ENCODE data around the gene SLC35E1. TPM values are rescaled to one million over a fixed set of nuclear protein-coding genes. Genes with fewer than 3 reads are reported as not detected.

The SLC35E1 gene
- total and polyA plus RNA-seq, 5 experiments from 2014 or later: 13.6 to 34.2 (median 22.3) TPM

DNA sequence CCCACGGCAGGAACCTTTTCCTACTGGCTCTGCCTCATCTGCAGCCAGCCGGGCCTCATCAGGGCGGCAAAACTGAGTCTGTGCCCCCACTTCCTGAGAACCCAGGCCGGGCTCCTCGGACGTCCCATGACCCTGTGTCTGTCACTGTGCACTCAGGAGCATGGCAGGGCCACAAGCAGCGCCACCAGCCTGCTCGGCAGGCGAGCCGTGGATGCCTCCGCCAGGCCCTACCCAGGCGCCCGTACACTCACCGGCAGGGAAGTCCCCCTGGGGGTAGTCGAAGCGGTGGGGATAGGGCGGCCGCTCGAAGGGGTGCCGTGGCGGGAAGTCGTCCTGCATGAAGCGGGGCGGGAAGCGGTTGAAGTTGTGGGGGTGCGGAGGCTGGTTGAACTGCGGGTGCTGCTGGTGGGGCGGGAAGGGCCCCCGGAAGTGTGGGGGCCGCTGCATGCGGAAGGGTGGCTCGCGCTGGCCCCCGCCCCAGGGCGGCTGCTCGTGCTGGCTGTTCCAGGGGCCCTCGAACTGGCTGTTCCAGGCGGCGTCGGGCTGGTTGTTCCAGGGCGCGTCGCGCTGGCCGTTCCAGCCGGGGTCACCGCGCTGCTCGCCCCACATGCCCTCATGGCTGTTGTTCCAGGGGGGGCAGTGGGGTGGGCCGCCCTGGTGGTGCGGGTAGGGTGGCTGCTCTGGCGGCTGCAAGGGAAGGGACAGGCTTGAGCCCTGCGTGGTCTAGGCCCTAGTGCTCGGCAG, 47.1 kb downstream of the SLC35E1 start:
- no peaks in the 10 kb centered on the region for H3K9me3 Mint-ChIP-seq
- ATAC-seq: no peak

DNA sequence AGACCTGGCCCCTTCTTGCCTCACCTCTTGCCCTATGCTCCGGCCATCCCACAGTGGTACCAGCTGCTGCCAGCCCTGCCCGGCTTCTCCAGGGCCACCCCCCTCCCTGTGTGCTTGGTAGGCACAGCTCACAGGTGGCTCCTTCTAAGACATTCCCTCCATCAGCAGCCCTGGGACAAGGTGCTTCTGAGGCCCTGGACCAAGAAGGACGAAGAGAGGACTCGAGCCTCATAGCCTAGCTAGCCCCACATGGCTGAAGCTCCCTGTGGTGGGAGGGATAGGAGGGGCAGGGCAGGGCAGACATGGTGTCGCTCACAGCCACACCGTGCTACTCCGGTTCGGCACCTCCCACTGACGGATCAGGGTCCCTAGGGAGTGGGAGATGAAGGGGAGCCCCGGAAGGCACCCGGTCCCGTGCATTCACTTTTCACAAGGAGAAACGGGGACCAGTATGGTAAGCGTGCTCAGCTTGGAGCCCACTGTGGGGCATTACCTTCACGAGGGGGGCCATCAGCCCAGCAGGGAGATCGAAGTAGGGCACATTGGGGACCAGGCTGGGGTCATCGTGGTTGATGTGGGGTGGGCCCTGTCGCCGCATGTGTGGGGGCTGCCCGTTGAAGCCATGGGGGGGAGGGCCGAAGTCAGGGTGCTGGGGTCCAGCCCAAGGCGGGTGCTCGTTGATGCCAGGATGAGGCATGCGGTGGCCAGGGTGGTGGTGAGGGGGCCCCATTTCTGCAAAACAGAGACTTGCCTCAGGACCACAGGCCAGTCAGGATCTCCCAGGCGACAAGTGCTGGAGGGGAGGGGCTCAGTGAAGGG, 49.4 kb downstream of the SLC35E1 start:
- Mint-ChIP-seq H3K27ac (peak overlapping the region in 1 of 10 donors; percentile 73), H3K9me3 (no peaks in the 10 kb centered on the region), H3K4me1 (peaks cover 0 to 3% (median under 1%) of the 10 kb centered on the region in 4 donors), H3K27me3 (no peaks in the 10 kb centered on the region), H3K36me3 (peaks cover 0 to 81% (median 9%) of the 10 kb centered on the region in 3 donors), H3K4me3 (no peak overlapping the region)
- DNase-seq: no peak
- ATAC-seq: no peak
- POLR2A ChIA-PET: no interaction called here

More for the DNA sequence above, 47.1 kb downstream of the SLC35E1 start:
- peaks cover 0 to 80% (median 0%) of the 10 kb centered on the region in 3 donors for H3K36me3 Mint-ChIP-seq
- H3K27ac Mint-ChIP-seq: no peak overlapping the region
- H3K4me1 Mint-ChIP-seq: peaks cover 0 to 2% (median 0%) of the 10 kb centered on the region in 4 donors
- H3K27me3 Mint-ChIP-seq: no peaks in the 10 kb centered on the region
- H3K4me3 Mint-ChIP-seq: no peak overlapping the region
- POLR2A ChIA-PET: no interaction called here
- no peak for DNase-seq

DNA sequence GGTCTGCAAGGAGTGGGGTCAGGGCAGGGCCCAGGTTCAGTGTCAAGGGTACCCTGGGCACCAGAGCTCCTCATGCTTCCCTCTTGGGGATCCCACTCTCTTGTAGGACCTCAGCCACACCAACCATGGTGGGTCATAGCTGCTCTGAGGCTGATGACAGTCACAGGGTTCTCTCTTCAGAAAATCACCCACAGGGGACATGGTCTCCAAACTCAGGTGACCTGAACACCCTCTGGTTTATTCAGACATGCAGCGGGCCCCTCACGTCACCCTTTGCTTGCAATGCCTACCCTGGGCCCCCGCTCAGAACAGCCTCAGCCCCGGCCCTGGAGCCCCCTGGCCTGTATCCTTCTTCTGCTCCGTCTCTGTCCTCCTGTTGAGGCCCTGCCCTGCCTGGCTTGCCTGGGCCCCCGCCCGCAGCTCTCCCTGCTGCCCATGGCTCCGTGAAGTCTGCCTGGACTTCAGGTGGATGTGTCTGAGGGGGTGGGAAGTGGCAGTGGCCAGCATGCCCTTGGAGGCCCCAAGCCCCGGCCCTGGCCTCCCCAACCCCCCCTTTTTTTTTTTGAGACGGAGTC, 50.4 kb downstream of the SLC35E1 start:
- Mint-ChIP-seq H3K9me3 (no peaks in the 10 kb centered on the region), H3K36me3 (peaks cover 0 to 83% (median 9%) of the 10 kb centered on the region in 3 donors), H3K4me3 (no peak overlapping the region), H3K4me1 (peaks cover 0 to 6% (median 5%) of the 10 kb centered on the region in 4 donors), H3K27ac (no peak overlapping the region), H3K27me3 (no peaks in the 10 kb centered on the region)
- ATAC-seq (no peak), DNase-seq (no peak)
- POLR2A ChIA-PET: no interaction called here

DNA sequence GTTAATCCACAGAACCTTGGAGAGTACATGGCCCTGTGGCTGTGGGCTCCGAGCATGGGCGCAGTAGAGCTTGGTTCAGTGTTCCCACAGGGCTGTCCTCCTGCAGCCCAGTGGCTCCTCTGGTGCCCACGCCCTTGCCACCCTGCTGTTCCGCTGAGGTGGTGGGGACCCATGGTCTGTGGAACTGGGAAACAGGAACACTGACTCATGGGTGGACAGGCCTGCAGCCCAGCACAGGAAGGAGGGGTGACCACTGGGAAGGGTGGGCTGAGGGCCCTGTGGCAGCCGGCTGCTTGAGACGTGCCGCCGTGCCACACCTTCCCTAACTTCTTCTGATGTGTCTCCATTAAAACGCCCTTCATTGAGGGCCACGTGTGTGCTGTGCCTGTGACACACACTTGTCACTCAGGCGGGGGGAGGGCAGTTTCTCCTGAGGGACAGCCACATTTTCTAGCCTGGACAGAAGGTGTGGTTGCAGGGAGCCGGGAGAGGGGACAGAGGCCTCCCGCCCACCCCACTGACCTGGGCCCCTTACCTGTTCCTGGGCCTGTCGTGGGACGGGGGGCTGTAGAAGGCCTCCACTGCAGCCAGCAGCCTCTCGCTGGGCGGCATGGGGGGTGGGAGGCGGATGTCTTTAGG, 51.1 kb downstream of the SLC35E1 start:
- POLR2A ChIA-PET: no interaction called here
- H3K36me3 Mint-ChIP-seq: peaks cover 0 to 80% (median 9%) of the 10 kb centered on the region in 3 donors

DNA sequence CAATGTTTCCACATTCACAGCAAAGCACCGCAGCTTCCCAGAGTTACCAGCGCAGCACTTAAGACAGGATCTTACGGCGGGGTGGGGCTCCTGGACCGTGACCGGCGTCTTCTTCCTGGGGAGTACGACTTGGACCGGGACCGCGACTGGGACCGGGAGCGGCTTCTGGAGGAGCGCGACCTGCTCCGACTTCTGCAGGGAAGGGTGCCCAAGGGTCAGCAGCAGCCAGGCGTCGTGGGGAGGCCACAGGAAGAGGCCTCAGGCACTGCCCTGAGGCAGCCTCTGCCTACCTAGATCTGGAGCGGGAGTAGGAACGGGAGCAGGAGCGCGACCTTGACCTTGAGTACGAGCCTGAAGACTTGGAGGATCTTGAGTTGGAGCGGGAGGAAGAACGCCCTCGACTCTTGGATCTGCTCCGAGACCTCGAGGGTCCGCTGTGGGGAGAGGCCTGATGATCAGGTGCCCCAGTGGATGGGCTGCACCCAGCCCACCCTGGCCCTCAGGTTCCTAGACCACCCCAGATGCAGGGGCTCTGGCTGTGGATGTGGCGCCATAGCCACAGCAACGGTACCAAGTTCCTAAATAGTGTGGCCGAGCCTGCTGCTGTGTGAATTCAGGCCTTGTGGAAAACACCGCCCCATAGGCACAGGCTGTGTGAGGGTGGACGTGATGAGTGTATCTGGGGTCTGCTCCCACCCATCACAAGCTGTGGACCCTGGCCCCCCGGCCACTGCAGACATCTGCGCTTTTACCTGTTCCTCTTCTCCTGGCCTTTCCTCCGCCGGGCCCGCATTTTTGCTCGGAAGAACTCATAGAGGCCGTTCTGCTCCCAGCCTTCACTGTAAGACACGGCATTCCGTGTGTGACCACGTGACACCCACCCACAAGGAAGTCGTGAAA, 51.9 kb downstream of the SLC35E1 start:
- peak overlapping the region in 3 of 10 donors; percentile 43 to 62 (median 53) for H3K27ac Mint-ChIP-seq
- POLR2A ChIA-PET: no interaction called here
- no peak overlapping the region for H3K4me3 Mint-ChIP-seq
- peaks cover 0 to 7% (median 6%) of the 10 kb centered on the region in 4 donors for H3K4me1 Mint-ChIP-seq
- no peaks in the 10 kb centered on the region for H3K9me3 Mint-ChIP-seq
- DNase-seq (no peak), ATAC-seq (no peak)
- H3K27me3 Mint-ChIP-seq: no peaks in the 10 kb centered on the region
- peaks cover 0 to 73% (median 9%) of the 10 kb centered on the region in 3 donors for H3K36me3 Mint-ChIP-seq

More for the DNA sequence above, 51.1 kb downstream of the SLC35E1 start:
- no peaks in the 10 kb centered on the region for H3K9me3 Mint-ChIP-seq
- H3K27ac Mint-ChIP-seq: peak overlapping the region in 2 of 10 donors; percentile 43 to 62
- H3K27me3 Mint-ChIP-seq: no peaks in the 10 kb centered on the region
- DNase-seq: no peak
- H3K4me1 Mint-ChIP-seq: peaks cover 0 to 7% (median 6%) of the 10 kb centered on the region in 4 donors
- no peak overlapping the region for H3K4me3 Mint-ChIP-seq
- no peak for ATAC-seq

DNA sequence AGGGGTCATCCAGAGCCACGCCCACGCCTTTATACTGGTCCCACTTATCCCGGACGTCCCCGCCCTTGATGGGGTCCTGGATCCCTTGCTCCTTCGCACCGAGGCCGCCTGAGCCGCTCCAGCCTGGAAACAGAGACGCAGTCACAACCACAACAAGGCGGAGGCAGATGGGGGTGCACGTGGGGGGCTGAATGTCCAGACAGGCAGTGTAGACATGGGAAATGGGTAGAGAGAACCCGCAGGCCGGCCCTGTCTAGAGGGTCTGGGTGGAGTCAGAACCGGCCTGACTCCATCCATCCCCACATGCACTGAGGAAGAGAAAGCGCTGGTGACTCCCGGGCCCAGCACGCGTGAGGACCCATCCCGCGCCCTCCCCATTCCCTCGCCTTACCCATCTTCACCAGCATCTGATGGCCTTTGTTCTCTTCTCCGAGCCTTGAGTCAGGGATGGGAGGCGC, 53.0 kb downstream of the SLC35E1 start:
- Mint-ChIP-seq H3K4me3 (peak overlapping the region in 1 of 10 donors; percentile 29), H3K27me3 (no peaks in the 10 kb centered on the region), H3K9me3 (no peaks in the 10 kb centered on the region), H3K27ac (peak overlapping the region in 1 of 10 donors; percentile 53), H3K36me3 (peaks cover 0 to 66% (median 9%) of the 10 kb centered on the region in 3 donors), H3K4me1 (peaks cover 0 to 7% (median 6%) of the 10 kb centered on the region in 4 donors)
- DNase-seq: no peak
- POLR2A ChIA-PET: interaction anchor here (1.4 kb wide), 1 partner anchor 72 kb away, joined by 3 read pairs; no protein-coding TSS in a partner anchor
- ATAC-seq: no peak

DNA sequence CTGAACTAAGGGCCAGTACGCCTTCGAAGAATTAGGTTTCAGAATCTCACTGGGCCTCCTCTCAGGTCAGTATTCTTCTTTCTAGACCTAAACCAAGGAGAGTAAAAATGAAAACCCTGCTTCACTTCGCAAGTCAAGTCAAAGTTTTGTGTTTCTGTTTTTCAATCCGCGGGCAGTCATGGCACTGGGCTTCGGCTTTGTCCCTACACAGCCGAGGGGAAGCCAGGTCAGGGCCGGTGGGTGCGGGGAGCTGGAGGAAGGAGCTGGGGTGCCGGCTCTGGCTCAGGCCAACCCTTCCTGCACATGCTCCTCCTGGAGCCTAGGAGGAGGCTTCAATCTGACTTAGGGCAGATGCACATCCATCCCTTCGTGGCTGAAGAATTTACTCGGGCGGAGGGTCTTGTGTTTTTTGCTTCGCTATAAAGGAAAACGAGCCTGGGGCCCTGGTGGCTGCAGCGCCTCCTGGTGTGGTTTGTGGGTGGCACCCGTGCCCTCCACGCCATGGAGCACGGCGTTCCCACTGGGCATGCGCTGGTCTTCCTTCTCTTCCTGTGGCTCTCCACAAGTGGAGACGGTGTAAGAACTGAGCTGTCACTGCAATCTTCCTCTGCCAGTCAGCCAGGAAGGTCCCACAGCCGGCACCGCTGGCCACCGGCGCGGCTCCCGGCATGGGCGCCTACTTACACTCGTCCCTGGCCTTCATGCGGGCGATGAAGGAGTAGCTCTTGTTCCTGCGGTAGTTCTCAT, 53.6 kb downstream of the SLC35E1 start:
- POLR2A ChIA-PET: interaction anchor here (0.5 to 1.4 kb wide), 2 partner anchors 72 to 121 kb away, joined by 3 to 4 read pairs; no protein-coding TSS in a partner anchor
- peaks cover 0 to 7% (median 6%) of the 10 kb centered on the region in 4 donors for H3K4me1 Mint-ChIP-seq
- H3K4me3 Mint-ChIP-seq: no peak overlapping the region
- H3K36me3 Mint-ChIP-seq: peaks cover 0 to 61% (median 9%) of the 10 kb centered on the region in 3 donors
- peak overlapping the region in 3 of 10 donors; percentile 22 to 53 (median 48) for H3K27ac Mint-ChIP-seq
- ATAC-seq: no peak
- H3K9me3 Mint-ChIP-seq: no peaks in the 10 kb centered on the region
- DNase-seq: no peak
- H3K27me3 Mint-ChIP-seq: no peaks in the 10 kb centered on the region

DNA sequence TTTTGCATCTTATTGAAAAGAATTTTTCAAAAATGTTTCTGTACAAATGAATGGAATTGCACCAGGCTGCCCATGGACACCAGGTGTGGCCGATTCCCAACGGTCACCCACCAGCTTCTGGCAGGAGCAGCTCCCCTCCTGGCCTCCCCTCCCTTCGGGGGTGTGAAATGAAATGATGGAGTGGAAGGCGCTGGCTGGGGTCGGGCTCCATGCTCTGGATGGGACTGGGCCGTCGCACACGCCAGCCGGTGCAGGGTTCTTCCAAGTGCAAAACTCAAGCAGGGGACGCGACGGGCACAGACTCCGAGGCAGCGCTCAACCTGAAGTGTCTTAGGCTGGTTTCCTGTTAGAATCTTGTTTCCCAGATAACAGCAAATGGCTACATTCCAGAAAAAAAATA, 54.2 kb downstream of the SLC35E1 start:
- H3K36me3 Mint-ChIP-seq: peaks cover 0 to 57% (median 9%) of the 10 kb centered on the region in 3 donors

DNA sequence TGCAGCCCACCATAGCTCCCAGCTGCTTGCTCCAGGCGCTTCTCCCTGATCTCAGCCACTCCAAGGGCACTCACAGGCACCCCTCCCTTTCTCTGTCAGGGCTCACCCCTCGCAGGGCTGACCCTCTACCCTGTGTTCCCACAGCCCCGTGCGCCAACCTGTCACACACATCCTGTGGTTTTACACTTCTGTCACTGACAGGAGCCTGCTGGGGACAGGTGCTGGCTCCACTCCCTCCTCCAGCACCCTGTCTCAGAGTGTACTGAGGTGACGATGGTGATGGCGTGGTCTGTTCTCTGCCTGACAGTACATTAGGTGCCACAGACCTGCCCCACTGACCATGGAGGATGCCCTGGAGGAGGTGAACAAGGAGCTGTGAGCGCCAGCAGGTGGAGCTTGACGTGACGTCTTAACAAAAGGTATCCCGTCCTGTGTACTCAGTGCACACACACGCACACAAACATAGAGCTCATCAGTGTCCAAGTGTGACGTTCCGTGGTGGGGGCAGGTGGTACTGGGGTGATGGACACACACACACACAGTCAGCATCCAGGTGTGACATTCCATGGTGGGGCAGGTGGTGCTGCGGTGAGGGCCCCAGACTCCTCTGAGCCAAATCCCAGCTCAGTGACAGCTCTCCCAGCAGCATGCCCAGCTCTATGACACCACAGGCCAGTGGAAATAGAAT, 55.1 kb downstream of the SLC35E1 start:
- ATAC-seq: peak; percentile 19 to 20
- Mint-ChIP-seq H3K4me1 (peaks cover 0 to 7% (median 6%) of the 10 kb centered on the region in 4 donors), H3K27ac (peak overlapping the region in 4 of 10 donors; percentile 47 to 62 (median 54)), H3K36me3 (peaks cover 0 to 55% (median 9%) of the 10 kb centered on the region in 3 donors), H3K4me3 (peak overlapping the region in 1 of 10 donors; percentile 24), H3K27me3 (no peaks in the 10 kb centered on the region), H3K9me3 (no peaks in the 10 kb centered on the region)
- no peak for DNase-seq
- POLR2A ChIA-PET: interaction anchor here (0.6 to 1.3 kb wide), 2 partner anchors 11 to 929 kb away, joined by 3 to 4 read pairs; no protein-coding TSS in a partner anchor

More for the DNA sequence above, 54.2 kb downstream of the SLC35E1 start:
- Mint-ChIP-seq H3K4me1 (peaks cover 0 to 7% (median 6%) of the 10 kb centered on the region in 4 donors), H3K4me3 (no peak overlapping the region), H3K27ac (peak overlapping the region in 1 of 10 donors; percentile 46), H3K27me3 (no peaks in the 10 kb centered on the region), H3K9me3 (no peaks in the 10 kb centered on the region)
- POLR2A ChIA-PET: interaction anchor here (0.5 to 1.4 kb wide), 3 partner anchors 10 to 121 kb away, joined by 3 to 4 read pairs (median 4); no protein-coding TSS in a partner anchor
- ATAC-seq (no peak), DNase-seq (no peak)

DNA sequence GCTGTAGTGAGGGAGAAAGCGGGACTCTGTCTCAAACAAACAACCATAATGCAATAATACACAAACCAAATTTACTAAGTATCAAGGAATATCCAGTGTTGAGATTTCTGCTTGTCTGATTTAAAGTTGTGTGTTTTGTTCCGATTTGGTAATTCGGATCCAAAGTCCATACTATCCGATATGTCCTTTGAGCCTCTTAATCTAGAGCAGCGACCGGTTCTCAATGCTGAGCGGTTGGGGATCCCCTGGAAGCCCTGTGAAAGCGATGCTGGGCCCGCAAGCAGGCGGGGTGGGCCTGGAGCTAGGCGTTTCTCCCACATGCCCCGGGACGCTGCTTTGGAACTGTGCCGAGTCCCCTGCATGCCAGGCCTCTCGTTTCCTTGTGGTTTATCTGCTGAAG, 55.8 kb downstream of the SLC35E1 start:
- no peak overlapping the region for H3K4me3 Mint-ChIP-seq

More for the DNA sequence above, 55.8 kb downstream of the SLC35E1 start:
- Mint-ChIP-seq H3K27me3 (no peaks in the 10 kb centered on the region), H3K27ac (peak overlapping the region in 5 of 10 donors; percentile 5 to 61 (median 34)), H3K36me3 (peaks cover 0 to 56% (median 9%) of the 10 kb centered on the region in 3 donors), H3K9me3 (no peaks in the 10 kb centered on the region), H3K4me1 (peaks cover 0 to 7% (median 6%) of the 10 kb centered on the region in 4 donors)
- DNase-seq (no peak), ATAC-seq (no peak)
- POLR2A ChIA-PET: interaction anchor here (0.5 to 0.6 kb wide), 2 partner anchors 365 to 928 kb away, joined by 3 to 5 read pairs; no protein-coding TSS in a partner anchor
